ENCODE data around the gene NXNL1. TPM values are rescaled to one million over a fixed set of nuclear protein-coding genes. Genes with fewer than 3 reads are reported as not detected.

The NXNL1 gene, protein sequence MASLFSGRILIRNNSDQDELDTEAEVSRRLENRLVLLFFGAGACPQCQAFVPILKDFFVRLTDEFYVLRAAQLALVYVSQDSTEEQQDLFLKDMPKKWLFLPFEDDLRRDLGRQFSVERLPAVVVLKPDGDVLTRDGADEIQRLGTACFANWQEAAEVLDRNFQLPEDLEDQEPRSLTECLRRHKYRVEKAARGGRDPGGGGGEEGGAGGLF
- total RNA-seq (2021; ENCODE audit: unreplicated experiment) (not detected), Bru-seq, nascent RNA (not detected), BruChase-seq, experiment 1, labeled RNA remaining after a 6-hour chase (not detected), BruChase-seq, experiment 2, labeled RNA remaining after a 2-hour chase (not detected)
- polyA plus RNA-seq (2012): not detected in 2 replicates
- long read RNA-seq: 0 reads

DNA sequence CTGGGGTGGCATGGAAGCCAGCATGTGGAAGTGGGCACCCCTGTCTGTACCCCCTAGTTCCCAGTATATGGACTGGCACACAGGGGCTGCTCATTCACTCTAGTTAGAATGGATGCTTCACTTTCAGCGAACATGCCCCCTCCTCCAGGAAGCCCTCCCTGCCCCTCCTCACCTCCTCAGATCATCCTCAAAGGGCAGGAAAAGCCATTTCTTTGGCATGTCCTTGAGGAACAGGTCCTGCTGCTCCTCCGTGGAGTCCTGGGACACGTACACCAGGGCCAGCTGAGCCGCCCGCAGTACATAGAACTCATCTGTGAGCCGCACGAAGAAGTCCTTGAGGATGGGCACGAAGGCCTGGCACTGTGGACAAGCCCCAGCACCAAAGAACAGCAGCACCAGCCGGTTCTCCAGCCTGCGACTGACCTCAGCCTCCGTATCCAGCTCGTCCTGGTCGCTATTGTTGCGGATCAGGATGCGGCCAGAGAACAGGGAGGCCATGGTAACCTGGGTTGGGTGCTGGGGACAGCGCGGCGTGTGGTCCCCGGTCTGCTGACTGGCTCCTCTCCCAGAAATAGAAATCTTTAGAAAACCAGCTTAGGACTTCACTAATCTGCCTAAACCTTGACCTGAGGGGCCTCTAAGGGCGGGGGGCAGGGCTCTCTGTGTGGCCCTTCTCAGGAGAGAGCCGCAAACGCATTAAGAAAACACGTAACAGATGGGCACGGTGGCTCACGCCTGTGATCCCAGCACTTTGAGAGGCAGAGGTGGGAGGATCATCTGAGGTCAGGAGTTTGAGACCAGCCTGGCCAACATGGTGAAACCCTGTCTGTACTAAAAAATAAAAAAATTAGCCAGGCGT is at the start of gene NXNL1:
Gene NXNL1, minus strand, starts transcription at position 555 of the 859 bp plus-strand sequence. Its CDS starts 57 bp downstream, at position 498.
- ChIA-PET POLR2A (no interaction called here), CTCF (no interaction called here), RAD21 (ENCODE audit: low non-redundant PET in 1 of 2, low total read pairs in 2 of 2, uncharacterized antibody in 2 of 2, unreplicated experiment in 2 of 2) (no interaction called here)
- H3K9ac ChIP-seq (ENCODE audit: low read length): no peak within 1 kb of the TSS
- H2AFZ ChIP-seq (ENCODE audit: low read depth, low read length, poor library complexity, severe bottlenecking): no peak within 1 kb of the TSS
- no peaks in the 10 kb centered on the region for H3K36me3 ChIP-seq (ENCODE audit: control insufficient read depth in 1 of 2, insufficient read depth in 2 of 2, low read length in 2 of 2)
- ATAC-seq (no peak), DNase-seq (ENCODE audit: low read depth, low spot score) (no peak)
- H3K4me2 ChIP-seq (ENCODE audit: low read length): no peak within 1 kb of the TSS
- H3K79me2 ChIP-seq (ENCODE audit: insufficient read depth, low read length): no peaks in the 10 kb centered on the region
- H3K4me1 ChIP-seq (ENCODE audit: control insufficient read depth in 1 of 2, insufficient read depth in 2 of 2, low read length in 2 of 2): peaks cover 6 to 8% of the 10 kb centered on the region in 2 experiments; a peak in 2 of 4 replicates
- H3K4me3 ChIP-seq (replicated peaks in 1 of 2; ENCODE audit: low read depth in 1 of 2, low read length in 2 of 2): no peak within 1 kb of the TSS
- no peak within 1 kb of the TSS for H3K27ac ChIP-seq (ENCODE audit: low read depth, low read length)
- H4K20me1 ChIP-seq (ENCODE audit: insufficient read depth): no peaks in the 10 kb centered on the region
- no peaks in the 10 kb centered on the region for H3K27me3 ChIP-seq (ENCODE audit: insufficient read depth, low read length)
- TF ChIP-seq EGR1 (IDR thresholded peaks at IDR 0.05; ENCODE audit: low read depth): no peak
- TF ChIP-seq REST (IDR thresholded peaks at IDR 0.05; ENCODE audit: low read depth): no peak
- intact Hi-C loops (cut with micrococcal nuclease): no loop called here
- no TSS peak for BruUV-seq (replicated peaks)
- H3K9me2 ChIP-seq (ENCODE audit: insufficient read depth): no peaks in the 10 kb centered on the region
- no peaks in the 10 kb centered on the region for H3K9me3 ChIP-seq (ENCODE audit: control insufficient read depth in 1 of 2, insufficient read depth in 1 of 2, low read depth in 1 of 2, low read length in 2 of 2)
